Stomach smooth muscle (tissue), 2 donors: ENCODE measurements around the gene CNN2.

Source experiments
- H3K27ac ChIP-seq: one replicate; pipeline ENCODE4 v1.7.0; 2013; ENCODE audit warnings: mild to moderate bottlenecking, low read length, inconsistent platforms
- H3K27me3 ChIP-seq, 2 donors: one replicate each; pipeline ENCODE4 v1.7.0; 2013; ENCODE audit warnings: low read length in 2 of 2; ENCODE audit not compliant: insufficient read depth in 2 of 2, control insufficient read depth in 1 of 2
- H3K36me3 ChIP-seq, 2 donors: one replicate each; pipeline ENCODE4 v1.7.0; 2013; ENCODE audit warnings: low read length in 2 of 2; ENCODE audit not compliant: control insufficient read depth in 2 of 2, insufficient read depth in 2 of 2
- H3K4me1 ChIP-seq: one replicate; pipeline ENCODE4 v1.7.0; 2013; ENCODE audit warnings: low read length; ENCODE audit not compliant: control insufficient read depth, insufficient read depth
- H3K4me3 ChIP-seq, 2 donors: one replicate each; pipeline ENCODE4 v1.7.0; 2013; ENCODE audit warnings: low read length in 2 of 2
- H3K9ac ChIP-seq, 2 donors: one replicate each; pipeline ENCODE4 v1.7.0; 2013; ENCODE audit warnings: low read length in 2 of 2, mild to moderate bottlenecking in 1 of 2
- H3K9me3 ChIP-seq, 2 donors: one replicate each; pipeline ENCODE4 v1.7.0; 2013; ENCODE audit warnings: low read length in 2 of 2; ENCODE audit not compliant: control insufficient read depth in 2 of 2
- donor health status: healthy.
- donor health status: Pancreatic carcinoma.

CNN2 gene

GRCh38 chr19:1069009-1069779 lies 42.8 kb downstream of the CNN2 start:
- H3K27me3 ChIP-seq, result peaks cover 45 to 79% of the 10 kb centered on the region in 2 donors
- H3K27ac ChIP-seq, result no peak overlapping the region
- no peak overlapping the region for H3K9ac ChIP-seq
- no peaks in the 10 kb centered on the region for H3K36me3 ChIP-seq
- peaks cover 30% of the 10 kb centered on the region for H3K4me1 ChIP-seq
- no peaks in the 10 kb centered on the region for H3K9me3 ChIP-seq
- H3K4me3 ChIP-seq, result no peak overlapping the region

DNA sequence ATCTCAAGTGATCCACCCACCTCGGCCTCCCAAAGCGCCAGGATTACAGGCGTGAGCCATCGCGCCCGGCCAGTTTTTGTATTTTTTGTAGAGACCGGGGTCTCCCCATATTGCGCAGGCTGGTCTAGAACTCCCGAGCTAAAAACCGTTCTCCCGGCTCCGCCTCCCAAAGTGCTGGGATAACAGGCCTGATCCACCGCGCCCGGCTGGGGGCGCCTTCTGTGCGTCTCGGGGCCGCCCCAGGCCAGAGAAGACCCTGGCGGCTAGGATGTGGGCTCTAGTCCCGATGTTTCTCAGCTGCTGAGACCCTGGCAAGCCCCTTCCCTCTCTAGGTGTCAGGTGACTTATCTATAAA lies 44.1 kb downstream of the CNN2 start:
- H3K27me3 ChIP-seq, result peaks cover 39 to 65% of the 10 kb centered on the region in 2 donors
- no peak overlapping the region for H3K4me3 ChIP-seq
- no peaks in the 10 kb centered on the region for H3K9me3 ChIP-seq
- H3K36me3 ChIP-seq, result no peaks in the 10 kb centered on the region
- no peak overlapping the region for H3K9ac ChIP-seq
- H3K27ac ChIP-seq, result no peak overlapping the region
- H3K4me1 ChIP-seq, result peaks cover 25% of the 10 kb centered on the region

GRCh38 chr19:1070931-1071791 lies 44.8 kb downstream of the CNN2 start:
- H3K27me3 ChIP-seq, result peaks cover 34 to 61% of the 10 kb centered on the region in 2 donors
- no peaks in the 10 kb centered on the region for H3K9me3 ChIP-seq
- H3K9ac ChIP-seq, result no peak overlapping the region
- no peak overlapping the region for H3K4me3 ChIP-seq
- H3K4me1 ChIP-seq, result peaks cover 25% of the 10 kb centered on the region
- H3K27ac ChIP-seq, result no peak overlapping the region
- no peaks in the 10 kb centered on the region for H3K36me3 ChIP-seq

GRCh38 chr19:1072371-1073015 lies 46.1 kb downstream of the CNN2 start:
- no peak overlapping the region for H3K9ac ChIP-seq

GRCh38 chr19:1073063-1073955 lies 46.9 kb downstream of the CNN2 start:
- Histone ChIP-seq H3K4me1 (peaks cover 11% of the 10 kb centered on the region), H3K9me3 (no peaks in the 10 kb centered on the region), H3K4me3 (no peak overlapping the region), H3K36me3 (no peaks in the 10 kb centered on the region), H3K27ac (no peak overlapping the region), H3K9ac (no peak overlapping the region), H3K27me3 (peaks cover 20 to 39% of the 10 kb centered on the region in 2 donors)

More at GRCh38 chr19:1072371-1073015, 46.1 kb downstream of the CNN2 start:
- Histone ChIP-seq H3K4me3 (no peak overlapping the region), H3K4me1 (peaks cover 12% of the 10 kb centered on the region), H3K27me3 (peaks cover 27 to 47% of the 10 kb centered on the region in 2 donors), H3K9me3 (no peaks in the 10 kb centered on the region), H3K36me3 (no peaks in the 10 kb centered on the region), H3K27ac (no peak overlapping the region)

- peaks cover 13 to 32% of the 10 kb centered on the region in 2 donors for H3K27me3 ChIP-seq
- no peak overlapping the region for H3K9ac ChIP-seq
- no peak overlapping the region for H3K4me3 ChIP-seq
- H3K9me3 ChIP-seq, result no peaks in the 10 kb centered on the region
- peaks cover 11% of the 10 kb centered on the region for H3K4me1 ChIP-seq
- H3K36me3 ChIP-seq, result no peaks in the 10 kb centered on the region
- no peak overlapping the region for H3K27ac ChIP-seq
These were observed 47.6 kb downstream of the CNN2 start for GRCh38 chr19:1073956-1074517.

DNA sequence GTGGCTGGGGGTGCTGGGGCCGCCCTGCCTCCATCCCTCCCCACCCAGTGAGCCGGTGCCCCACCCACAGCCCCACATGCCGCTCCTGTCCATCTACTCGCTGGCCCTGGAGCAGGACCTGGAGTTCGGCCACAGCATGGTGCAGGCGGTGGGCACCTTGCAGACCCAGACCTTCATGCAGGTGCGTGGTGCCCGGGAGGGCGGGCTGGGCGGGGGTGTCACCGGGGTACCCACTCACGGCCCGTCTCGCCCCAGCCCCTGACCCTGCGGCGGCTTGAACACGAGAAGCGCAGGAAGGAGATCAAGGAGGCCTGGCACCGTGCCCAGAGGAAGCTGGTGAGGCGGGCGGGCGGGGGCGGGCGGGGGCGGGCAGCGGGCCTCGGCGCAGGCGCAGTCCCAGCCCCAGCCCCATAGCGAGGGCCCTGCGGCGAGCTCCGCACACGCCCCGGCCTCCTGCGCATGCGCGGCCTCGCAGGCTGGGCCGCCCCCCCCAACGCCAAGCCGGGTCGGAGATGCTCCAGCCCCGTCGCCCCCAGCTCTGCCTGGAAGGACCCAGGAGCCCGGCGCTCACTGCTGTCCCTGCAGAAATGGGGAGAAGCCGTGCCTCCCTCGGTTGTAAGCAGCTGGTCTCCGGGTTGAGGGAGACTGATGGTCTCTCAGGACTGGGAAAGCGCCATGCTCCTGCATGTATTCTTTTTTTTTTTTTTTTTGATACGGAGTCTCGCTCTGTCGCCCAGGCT lies 48.3 kb downstream of the CNN2 start:
- no peaks in the 10 kb centered on the region for H3K36me3 ChIP-seq
- H3K4me1 ChIP-seq, result peaks cover 11% of the 10 kb centered on the region
- H3K9ac ChIP-seq, result no peak overlapping the region
- H3K27me3 ChIP-seq, result peaks cover 9 to 26% of the 10 kb centered on the region in 2 donors
- no peak overlapping the region for H3K4me3 ChIP-seq
- no peak overlapping the region for H3K27ac ChIP-seq
- H3K9me3 ChIP-seq, result no peaks in the 10 kb centered on the region

- Histone ChIP-seq H3K4me1 (peaks cover 10% of the 10 kb centered on the region), H3K27me3 (peaks cover 4 to 20% of the 10 kb centered on the region in 2 donors), H3K27ac (no peak overlapping the region), H3K9ac (no peak overlapping the region), H3K9me3 (no peaks in the 10 kb centered on the region), H3K36me3 (no peaks in the 10 kb centered on the region), H3K4me3 (no peak overlapping the region)
These were observed 49.6 kb downstream of the CNN2 start for GRCh38 chr19:1076046-1076386.

DNA sequence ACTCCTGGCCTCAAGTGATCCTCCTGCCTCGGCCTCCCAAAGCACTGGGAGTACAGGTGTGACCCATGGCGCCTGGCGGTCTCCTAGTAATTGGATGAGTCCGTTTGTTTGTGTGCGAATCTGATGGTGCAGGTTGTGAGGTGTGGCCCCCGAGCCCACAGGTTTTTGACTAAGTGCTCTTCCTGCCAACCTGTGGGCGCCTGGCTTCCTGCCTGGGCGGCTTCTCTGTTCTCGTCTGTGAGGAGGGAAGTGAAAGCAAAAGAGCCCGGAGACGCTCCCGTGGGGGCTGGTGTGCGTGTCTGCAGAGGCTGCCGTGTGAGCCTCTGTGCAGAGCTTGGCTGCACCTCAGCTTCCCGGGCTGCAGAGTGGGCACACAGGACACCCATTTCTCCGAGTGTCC lies 50.5 kb downstream of the CNN2 start:
- H3K27ac ChIP-seq, result no peak overlapping the region
- no peak overlapping the region for H3K4me3 ChIP-seq
- no peak overlapping the region for H3K9ac ChIP-seq
- H3K9me3 ChIP-seq, result no peaks in the 10 kb centered on the region
- H3K27me3 ChIP-seq, result peaks cover 4 to 13% of the 10 kb centered on the region in 2 donors
- peaks cover 2% of the 10 kb centered on the region for H3K4me1 ChIP-seq
- no peaks in the 10 kb centered on the region for H3K36me3 ChIP-seq
